GM12874 (cell line): ENCODE measurements around the gene PEAK3.

Experiments used
- CTCF ChIP-seq: IDR thresholded peaks from 2 replicates; pipeline ENCODE4 v1.5.1; 2011; ENCODE audit warnings: low read depth, mild to moderate bottlenecking, control low read depth, low read length, moderate library complexity; ENCODE audit not compliant: insufficient read depth

The PEAK3 gene

GRCh38 chr19:2271234-2272103 lies 10.5 kb downstream of the PEAK3 start:
- no peak for TF ChIP-seq CTCF

DNA sequence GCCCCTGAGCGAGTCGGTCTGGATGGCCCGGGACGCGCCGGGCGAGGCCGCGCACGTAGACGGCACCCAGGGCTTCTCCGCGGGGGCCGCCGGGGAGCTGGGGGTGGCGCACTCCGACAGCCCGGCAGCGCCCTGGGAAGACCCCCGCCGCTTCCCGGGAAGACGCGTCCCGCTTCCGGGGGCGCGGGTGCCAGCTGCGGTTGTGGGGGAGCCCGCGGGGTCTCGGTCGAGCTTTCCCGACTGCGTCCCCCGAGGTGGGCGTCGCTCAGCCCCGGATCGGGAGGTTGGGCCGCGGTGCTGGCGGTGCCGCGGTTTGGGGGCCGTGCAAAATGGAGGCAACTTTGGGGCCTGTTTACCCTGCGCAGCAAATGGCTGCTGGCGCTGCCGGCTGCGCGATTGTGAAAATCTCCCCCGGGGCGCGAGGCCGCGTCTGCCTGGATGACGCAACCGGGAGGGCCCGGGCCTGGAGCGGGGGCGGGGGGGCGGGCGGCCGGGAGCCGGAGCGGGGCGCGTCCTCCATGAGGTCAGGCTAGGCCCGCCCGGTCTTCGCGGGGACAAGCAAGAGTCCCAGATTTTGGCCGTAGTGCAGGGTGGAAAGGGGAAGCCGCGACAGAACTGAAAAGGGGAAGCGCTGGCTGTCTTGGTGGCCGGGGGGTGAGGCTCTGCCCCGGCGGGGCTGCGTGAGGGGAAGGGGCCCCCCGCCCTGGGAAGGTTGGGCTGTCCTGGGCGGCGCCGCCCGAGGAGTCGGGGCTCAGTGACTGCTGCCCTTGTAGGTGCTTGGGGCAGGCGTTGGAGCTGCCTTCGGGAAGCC lies 11.3 kb downstream of the PEAK3 start:
- no peak for TF ChIP-seq CTCF

GRCh38 chr19:2270157-2270422 lies 11.9 kb downstream of the PEAK3 start:
- TF ChIP-seq CTCF = no peak

- 0 out of 2 replicates have a peak, but pooled peaks have one; percentile 9 for TF ChIP-seq CTCF
These were observed 12.5 kb downstream of the PEAK3 start for GRCh38 chr19:2269244-2270156.

DNA sequence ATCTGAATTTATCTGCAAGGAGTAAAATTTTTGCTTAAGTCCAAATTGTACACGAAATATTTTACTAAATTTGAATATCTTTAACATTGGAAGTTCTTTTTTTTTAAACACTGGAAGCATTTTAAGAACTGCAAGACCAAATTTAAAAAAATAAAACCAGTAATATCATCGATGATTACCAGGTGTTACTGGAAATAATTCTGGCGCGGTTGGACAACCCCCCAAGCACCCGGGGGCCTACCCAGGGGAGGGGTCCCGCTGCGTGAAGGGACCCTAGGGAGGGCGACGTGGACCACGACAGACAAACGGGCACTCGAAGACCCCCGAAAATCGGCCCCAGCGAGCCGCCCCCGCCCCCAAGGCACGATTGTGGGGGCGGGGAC lies 13.1 kb downstream of the PEAK3 start:
- TF ChIP-seq CTCF = no peak

DNA sequence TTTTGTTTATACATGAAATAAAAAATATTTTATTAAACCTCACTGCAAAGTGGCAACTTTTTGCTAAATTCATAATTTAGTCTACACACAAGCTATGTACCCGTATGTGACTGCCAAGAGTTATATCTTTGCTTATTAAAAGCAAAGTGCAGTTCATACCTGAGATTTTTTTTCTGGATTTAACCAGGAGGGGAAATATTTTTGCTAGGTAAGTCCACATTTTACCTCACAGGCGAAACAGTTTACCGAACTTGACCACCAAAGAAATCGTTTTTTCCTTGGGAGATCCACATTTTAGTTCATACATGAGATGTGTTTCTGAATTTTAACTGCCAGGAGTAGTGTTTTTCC lies 13.5 kb downstream of the PEAK3 start:
- TF ChIP-seq CTCF = no peak
